Heart left ventricle (tissue), 13 donors: ENCODE measurements around the gene DSCAM.

Experiments
- POLR2A ChIP-seq, 2 donors: fragments of 450-650 bp; IDR thresholded peaks; one replicate each; pipeline ENCODE4 v1.6.1; 2017; ENCODE audit warnings: antibody characterized with exemption in 2 of 2, mild to moderate bottlenecking in 2 of 2, moderate library complexity in 2 of 2
- TF ChIP-seq, protein P1 (sequence below), 12 donors: fragments of 200-600 bp; sonication (generic) in 4 of 12; IDR thresholded peaks; one replicate each; pipeline versions ENCODE4 v1.5.0 to v1.8.0; 2018 to 2022; ENCODE audit warnings: antibody characterized with exemption in 12 of 12, mild to moderate bottlenecking in 5 of 12
- donor health status: ischemic (EF 13 %, LVEDD 7.1; RV severe dilation, severe dysfunction).
- donor health status: DM: no; HTN: yes; CAD: no.
- donor health status: DM: no; HTN: no; CAD: no.
- donor health status: ischemic (EF 25% LVEDD 6.9; RV normal size, moderate dysfunction).
- donor health status: ischemic (EF 25% LVEDD 5.7; RV mildly dilated, moderate dysfunction).
- donor health status: ischemic (EF 35%, LVEDD 5.7; RV mildly dilated, moderate dysfunction).
- donor health status: nonischemic (EF 11% LVEDD 7.7; RV severe dilation, severe dysfunction).
- donor health status: DM: yes; HTN: yes; CAD: no.
- donor health status: PGD.
- donor health status: ischemic (EF 29% LVEDD 5.4; RV normal size, mild dysfunction).
- donor health status: nonischemic (EF 23%, LVEDD 6.1; RV moderate dilation, normal function).

DNA sequence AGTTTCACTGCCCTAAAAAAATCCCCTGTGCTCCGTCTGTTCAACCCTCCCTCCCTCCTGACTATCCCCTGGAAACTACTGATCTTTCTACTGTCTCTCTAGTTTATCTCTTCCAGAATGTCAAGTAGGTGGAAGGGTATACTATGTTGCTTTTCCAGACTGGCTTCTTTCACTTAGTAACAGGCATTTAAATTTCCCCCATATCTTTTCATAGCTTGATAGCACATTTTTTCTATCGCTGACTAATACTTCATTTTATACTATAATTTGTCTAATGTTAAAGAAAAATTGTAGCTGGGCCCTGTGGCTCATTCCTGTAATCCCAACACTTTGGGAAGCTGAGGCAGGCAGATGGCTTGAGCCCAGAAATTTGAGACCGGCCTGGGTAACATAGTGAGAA is 142.8 kb downstream of the DSCAM start:
- TF ChIP-seq, protein P1, sequence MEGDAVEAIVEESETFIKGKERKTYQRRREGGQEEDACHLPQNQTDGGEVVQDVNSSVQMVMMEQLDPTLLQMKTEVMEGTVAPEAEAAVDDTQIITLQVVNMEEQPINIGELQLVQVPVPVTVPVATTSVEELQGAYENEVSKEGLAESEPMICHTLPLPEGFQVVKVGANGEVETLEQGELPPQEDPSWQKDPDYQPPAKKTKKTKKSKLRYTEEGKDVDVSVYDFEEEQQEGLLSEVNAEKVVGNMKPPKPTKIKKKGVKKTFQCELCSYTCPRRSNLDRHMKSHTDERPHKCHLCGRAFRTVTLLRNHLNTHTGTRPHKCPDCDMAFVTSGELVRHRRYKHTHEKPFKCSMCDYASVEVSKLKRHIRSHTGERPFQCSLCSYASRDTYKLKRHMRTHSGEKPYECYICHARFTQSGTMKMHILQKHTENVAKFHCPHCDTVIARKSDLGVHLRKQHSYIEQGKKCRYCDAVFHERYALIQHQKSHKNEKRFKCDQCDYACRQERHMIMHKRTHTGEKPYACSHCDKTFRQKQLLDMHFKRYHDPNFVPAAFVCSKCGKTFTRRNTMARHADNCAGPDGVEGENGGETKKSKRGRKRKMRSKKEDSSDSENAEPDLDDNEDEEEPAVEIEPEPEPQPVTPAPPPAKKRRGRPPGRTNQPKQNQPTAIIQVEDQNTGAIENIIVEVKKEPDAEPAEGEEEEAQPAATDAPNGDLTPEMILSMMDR (IDR thresholded peaks at IDR 0.05) = no peak
- no peak for TF ChIP-seq POLR2A (IDR thresholded peaks at IDR 0.05)
